Panc1 (cell line): Measurements from ENCODE around the gene PPARG.

ENCODE experiments used
- CTCF ChIP-seq: fragments of 450-650 bp; IDR thresholded peaks from 2 replicates; pipeline ENCODE4 v1.5.1; 2017; ENCODE audit warnings: mild to moderate bottlenecking
- POLR2AphosphoS5 ChIP-seq: IDR thresholded peaks from 2 replicates; pipeline ENCODE4 v1.6.1; 2012; ENCODE audit warnings: mild to moderate bottlenecking, low read depth, low read length, moderate library complexity
- SIN3A ChIP-seq: IDR thresholded peaks from 2 replicates; pipeline ENCODE4 v1.6.1; 2012; ENCODE audit warnings: low read depth, mild to moderate bottlenecking, low read length, moderate library complexity, borderline replicate concordance; ENCODE audit not compliant: insufficient read depth
- TCF7L2 ChIP-seq: IDR thresholded peaks from 2 replicates; pipeline ENCODE4 v1.6.1; 2011; ENCODE audit warnings: mild to moderate bottlenecking, low read depth, low read length, inconsistent platforms
- TF ChIP-seq, protein P1 (sequence below), 2 experiments: IDR thresholded peaks; 2 replicates each; pipeline ENCODE4 v1.6.1; 2011 to 2012; ENCODE audit warnings: low read depth in 2 of 2, control low read depth in 1 of 2, low read length in 1 of 2, mild to moderate bottlenecking in 1 of 2, moderate library complexity in 1 of 2; ENCODE audit not compliant: insufficient read depth in 1 of 2

DNA sequence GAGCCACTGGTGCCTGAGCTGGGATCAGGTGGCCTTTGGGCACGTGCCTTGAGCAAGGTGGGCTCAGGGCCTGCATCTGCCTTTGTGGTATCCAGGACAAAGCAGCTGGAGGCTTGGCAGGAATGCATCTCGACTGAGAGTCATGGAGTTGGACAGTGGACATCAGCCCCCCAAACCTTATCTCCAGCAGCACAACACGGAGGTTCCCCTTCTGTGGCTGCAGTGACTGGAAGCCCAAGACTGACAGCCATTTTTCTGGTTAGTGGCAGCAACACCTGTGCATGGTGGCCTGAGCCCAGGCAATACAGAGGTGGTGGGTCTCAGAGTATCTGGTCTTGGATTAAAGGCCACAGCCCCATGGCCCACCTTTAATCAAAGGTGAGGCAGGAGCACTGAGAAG, 167.6 kb downstream of the PPARG start:
- TF ChIP-seq SIN3A: no peak
- no peak for TF ChIP-seq CTCF
- TF ChIP-seq, protein P1, sequence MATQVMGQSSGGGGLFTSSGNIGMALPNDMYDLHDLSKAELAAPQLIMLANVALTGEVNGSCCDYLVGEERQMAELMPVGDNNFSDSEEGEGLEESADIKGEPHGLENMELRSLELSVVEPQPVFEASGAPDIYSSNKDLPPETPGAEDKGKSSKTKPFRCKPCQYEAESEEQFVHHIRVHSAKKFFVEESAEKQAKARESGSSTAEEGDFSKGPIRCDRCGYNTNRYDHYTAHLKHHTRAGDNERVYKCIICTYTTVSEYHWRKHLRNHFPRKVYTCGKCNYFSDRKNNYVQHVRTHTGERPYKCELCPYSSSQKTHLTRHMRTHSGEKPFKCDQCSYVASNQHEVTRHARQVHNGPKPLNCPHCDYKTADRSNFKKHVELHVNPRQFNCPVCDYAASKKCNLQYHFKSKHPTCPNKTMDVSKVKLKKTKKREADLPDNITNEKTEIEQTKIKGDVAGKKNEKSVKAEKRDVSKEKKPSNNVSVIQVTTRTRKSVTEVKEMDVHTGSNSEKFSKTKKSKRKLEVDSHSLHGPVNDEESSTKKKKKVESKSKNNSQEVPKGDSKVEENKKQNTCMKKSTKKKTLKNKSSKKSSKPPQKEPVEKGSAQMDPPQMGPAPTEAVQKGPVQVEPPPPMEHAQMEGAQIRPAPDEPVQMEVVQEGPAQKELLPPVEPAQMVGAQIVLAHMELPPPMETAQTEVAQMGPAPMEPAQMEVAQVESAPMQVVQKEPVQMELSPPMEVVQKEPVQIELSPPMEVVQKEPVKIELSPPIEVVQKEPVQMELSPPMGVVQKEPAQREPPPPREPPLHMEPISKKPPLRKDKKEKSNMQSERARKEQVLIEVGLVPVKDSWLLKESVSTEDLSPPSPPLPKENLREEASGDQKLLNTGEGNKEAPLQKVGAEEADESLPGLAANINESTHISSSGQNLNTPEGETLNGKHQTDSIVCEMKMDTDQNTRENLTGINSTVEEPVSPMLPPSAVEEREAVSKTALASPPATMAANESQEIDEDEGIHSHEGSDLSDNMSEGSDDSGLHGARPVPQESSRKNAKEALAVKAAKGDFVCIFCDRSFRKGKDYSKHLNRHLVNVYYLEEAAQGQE (IDR thresholded peaks at IDR 0.05; ENCODE audit: insufficient read depth in 1 of 2, low read depth in 2 of 2, low read length in 1 of 2): no peak
- TF ChIP-seq POLR2AphosphoS5: no peak
- no peak for TF ChIP-seq TCF7L2
